HG03025 (cell line): ENCODE results near the gene APIP.

Experiments used
- ATAC-seq: cut with Tn5 transposase; IDR thresholded peaks from one replicate; pipeline ENCODE4 v1.9.1; 2021; ENCODE audit warnings: mild to moderate bottlenecking, moderate library complexity; ENCODE audit not compliant: unreplicated experiment, low FRiP score

Gene APIP

GRCh38 chr11:34916015-34916842, at the start of gene APIP, which contains the start of gene PDHX:
Gene APIP (minus strand): TSS chr11:34916379. CDS start chr11:34916284, 95 bp downstream.
Gene PDHX (plus strand): TSS chr11:34916618. CDS start chr11:34916656, 38 bp downstream.
- peak; percentile 87 for ATAC-seq

- no peak for ATAC-seq
Measured at GRCh38 chr11:34964610-34965331, 48.6 kb upstream of the APIP start.

GRCh38 chr11:34963351-34963750, 47.2 kb upstream of the APIP start:
- no peak for ATAC-seq

GRCh38 chr11:34962034-34962433, 45.9 kb upstream of the APIP start:
- no peak for ATAC-seq

GRCh38 chr11:34960277-34960676, 44.1 kb upstream of the APIP start:
- no peak for ATAC-seq

- no peak for ATAC-seq
Measured at GRCh38 chr11:34959770-34960169, 43.6 kb upstream of the APIP start.

DNA sequence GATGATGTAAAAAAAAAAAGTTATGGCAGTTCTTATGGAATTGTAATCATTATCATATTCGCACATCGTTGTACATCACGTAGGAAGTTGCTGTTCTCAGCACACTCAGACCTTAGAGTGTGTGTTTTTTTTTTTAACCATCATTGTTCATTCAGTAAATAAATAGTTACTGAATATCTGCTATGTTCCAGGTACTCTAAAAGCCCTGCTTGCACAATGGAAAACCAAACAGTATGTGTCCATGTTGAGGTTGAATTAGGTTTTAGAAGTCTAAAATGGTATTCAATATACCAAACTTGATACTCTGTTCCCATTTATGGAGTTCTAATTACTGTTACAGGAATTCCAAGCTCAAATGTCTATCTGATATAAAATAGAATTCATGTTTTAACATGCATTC, 41.4 kb upstream of the APIP start:
- no peak for ATAC-seq

DNA sequence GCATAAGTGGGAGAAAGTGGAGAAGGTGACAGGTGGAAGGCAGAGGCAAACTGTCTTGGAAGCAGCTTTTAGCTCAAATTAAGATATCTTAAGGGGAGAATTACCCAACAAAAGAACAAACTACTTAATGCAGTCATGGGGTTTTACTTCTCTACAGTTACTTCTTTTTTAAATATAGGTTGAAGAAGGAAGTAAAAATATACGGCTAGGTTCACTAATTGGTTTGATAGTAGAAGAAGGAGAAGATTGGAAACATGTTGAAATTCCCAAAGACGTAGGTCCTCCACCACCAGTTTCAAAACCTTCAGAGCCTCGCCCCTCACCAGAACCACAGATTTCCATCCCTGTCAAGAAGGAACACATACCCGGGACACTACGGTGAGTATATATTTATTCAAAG, 41.0 kb upstream of the APIP start:
- no peak for ATAC-seq

- ATAC-seq, result no peak
Measured at GRCh38 chr11:34953955-34954354, 37.8 kb upstream of the APIP start.

DNA sequence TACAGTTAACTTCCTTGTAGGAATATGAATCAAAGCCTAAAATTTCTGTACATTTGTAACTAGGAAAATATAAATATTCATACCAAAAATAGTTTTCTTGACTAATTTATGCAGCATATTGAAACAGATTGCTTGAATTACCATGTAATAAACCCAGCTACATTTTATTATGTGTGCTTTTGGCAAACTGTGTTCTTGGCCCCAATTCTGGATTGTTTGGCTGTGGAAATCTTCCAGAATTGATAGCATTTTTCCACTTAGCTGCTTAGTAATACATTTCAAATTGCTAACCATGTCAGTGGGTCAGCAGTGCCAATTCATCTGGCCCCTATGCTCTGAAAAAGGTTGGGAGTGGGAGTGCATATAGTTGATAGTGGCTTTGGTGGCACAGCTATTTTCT, 32.5 kb upstream of the APIP start:
- ATAC-seq, result no peak

- no peak for ATAC-seq
Measured at GRCh38 chr11:34944692-34945091, 28.5 kb upstream of the APIP start.

DNA sequence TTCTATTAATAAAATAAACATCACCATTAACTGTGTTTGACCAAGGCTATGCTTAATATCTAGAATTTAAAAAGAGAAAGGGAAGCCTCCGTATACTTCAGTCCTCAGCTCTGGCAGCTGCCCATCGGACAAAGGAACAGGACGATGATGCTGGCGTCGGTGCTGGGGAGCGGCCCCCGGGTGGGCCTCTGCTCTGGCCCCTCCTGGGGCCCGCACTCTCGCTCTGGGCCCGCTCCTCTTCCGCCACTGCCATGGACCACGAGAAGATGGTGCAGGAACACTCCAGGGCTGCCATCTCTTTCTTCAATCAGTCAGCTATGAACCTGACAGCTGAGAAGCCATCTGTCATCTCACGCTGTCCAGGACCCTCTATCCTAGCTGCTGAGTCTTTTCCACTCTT, 25.5 kb upstream of the APIP start:
- ATAC-seq, result no peak

GRCh38 chr11:34940026-34940677, 24.0 kb upstream of the APIP start:
- no peak for ATAC-seq

DNA sequence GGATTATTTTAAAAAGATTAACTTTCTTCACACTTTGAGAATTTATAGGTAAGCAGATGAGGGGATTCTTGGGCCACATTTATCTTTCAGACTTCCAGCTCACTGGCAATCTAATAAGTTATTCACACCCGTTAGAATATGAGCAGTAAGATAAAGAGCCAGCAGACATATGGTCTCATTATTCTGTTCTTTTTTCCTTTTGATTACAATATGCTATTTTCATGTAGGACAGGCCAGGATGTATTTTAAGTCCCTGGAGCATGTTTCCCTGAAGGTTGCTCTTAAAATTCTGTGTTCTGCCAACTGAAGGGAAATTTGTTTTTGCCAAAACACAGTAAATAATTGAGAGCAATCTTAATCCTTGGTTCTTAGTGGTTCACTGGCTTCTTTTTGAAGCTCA, 22.4 kb upstream of the APIP start:
- no peak for ATAC-seq

GRCh38 chr11:34936945-34937629, 20.9 kb upstream of the APIP start:
- no peak for ATAC-seq

- ATAC-seq, result no peak
Measured at GRCh38 chr11:34929794-34930763, 13.9 kb upstream of the APIP start.

DNA sequence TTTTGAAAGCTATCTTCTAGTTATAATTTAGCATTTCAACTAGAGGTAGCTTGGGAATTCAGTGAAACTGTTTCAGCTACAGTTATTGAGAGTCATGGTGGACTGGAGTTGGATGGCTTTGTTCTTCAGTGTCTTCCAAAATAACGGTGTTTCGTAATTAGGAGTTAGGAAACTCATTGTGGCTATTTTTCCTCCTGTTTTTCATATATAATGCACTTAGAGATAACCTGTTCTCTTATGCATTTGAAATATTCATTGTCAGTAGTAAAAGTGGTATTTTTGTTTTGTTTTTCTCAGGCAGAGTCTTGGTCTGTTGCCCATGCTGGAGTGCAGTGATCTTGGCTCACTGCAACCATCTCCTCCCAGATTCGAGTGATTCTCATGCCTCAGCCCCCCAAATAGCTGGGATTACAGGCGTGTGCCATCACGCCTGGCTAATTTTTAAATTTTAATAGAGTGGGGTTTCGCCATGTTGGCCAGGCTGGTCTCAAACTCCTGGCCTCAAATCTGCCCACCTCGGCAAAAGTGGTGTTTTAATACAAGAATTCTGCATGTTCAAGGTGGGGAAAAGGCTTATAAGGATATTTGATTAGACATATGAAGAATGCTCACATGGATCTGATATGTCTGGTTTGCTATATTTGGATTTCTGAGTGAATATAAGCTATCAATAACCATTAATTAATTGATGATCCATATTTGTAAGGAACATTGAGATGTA, 12.9 kb upstream of the APIP start:
- ATAC-seq, result no peak

GRCh38 chr11:34928268-34928959, 12.2 kb upstream of the APIP start:
- ATAC-seq, result no peak

DNA sequence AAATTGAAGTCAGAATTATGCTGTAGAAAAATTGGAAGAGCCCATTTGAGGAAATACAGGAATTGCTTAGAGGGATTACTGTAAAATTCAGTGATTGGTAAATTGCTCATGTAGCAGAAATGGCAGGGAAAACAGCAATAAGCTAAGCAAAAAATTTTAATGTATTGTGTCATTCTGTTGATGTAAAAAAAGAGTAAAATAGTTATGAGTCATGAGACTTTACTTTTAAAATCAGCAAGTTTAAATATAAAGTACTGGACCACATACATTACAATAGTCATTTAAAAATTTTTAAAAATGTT, 10.6 kb upstream of the APIP start:
- no peak for ATAC-seq
